Measurements from ENCODE around the gene LRMDA. TPM values are rescaled to one million over a fixed set of nuclear protein-coding genes. Genes with fewer than 3 reads are reported as not detected.

The LRMDA gene
- total and polyA plus RNA-seq, 10 of the 15 experiments (the other 5 are each of a cell fraction or from before 2014, with no cell fraction given): 0.07 to 0.54 (median 0.29) TPM; not detected in 4

GRCh38 chr10:76088008-76088407, 656.6 kb downstream of the LRMDA start:
- H3K4me1 ChIP-seq (ENCODE audit: control insufficient read depth, insufficient read depth, low read length): no peaks in the 10 kb centered on the region
- POLR2A ChIA-PET: interaction anchor here (1.3 kb wide), 1 partner anchor 36 kb away, joined by 3 read pairs; no protein-coding TSS in a partner anchor
- H3K27ac ChIP-seq (ENCODE audit: control insufficient read depth, insufficient read depth): no peak overlapping the region
- ATAC-seq (no peak), FAIRE-seq (no peak), DNase-seq (ENCODE audit: low read depth, low spot score) (no peak)
- CTCF ChIA-PET: interaction anchor here (0.6 to 2.7 kb wide), 8 partner anchors 14 to 849 kb away, joined by 3 to 18 read pairs (median 4); partner anchors contain the start of gene ZNF503
- no peaks in the 10 kb centered on the region; a peak in 1 of 4 replicates for H3K27me3 ChIP-seq (replicated peaks in 1 of 2; ENCODE audit: control insufficient read depth in 2 of 2, insufficient read depth in 2 of 2, low read length in 1 of 2)
- no peak overlapping the region for H2AFZ ChIP-seq (ENCODE audit: control insufficient read depth, low read depth, low read length)
- BruUV-seq (replicated peaks): no TSS peak
- 20% methylated on average over 4 of the region's 4 CpGs for WGBS (ENCODE audit: insufficient coverage, insufficient replicate concordance, low lambda C conversion rate, missing lambda C conversion rate)
- H3K9me3 ChIP-seq (replicated peaks; ENCODE audit: control insufficient read depth, insufficient read depth, low read length): no peaks in the 10 kb centered on the region
- no peaks in the 10 kb centered on the region for H4K20me1 ChIP-seq (ENCODE audit: control insufficient read depth, insufficient read depth)
- SMC1A ChIA-PET (ENCODE audit: uncharacterized antibody, unreplicated experiment): interaction anchor here (1.4 to 4.2 kb wide), 3 partner anchors 51 to 686 kb away, joined by 4 to 20 read pairs (median 6); no protein-coding TSS in a partner anchor
- intact Hi-C loops (cut with micrococcal nuclease; ENCODE audit: unreplicated experiment): no loop called here
- no peak overlapping the region for H3K4me2 ChIP-seq (ENCODE audit: control insufficient read depth, insufficient read depth)
- no peaks in the 10 kb centered on the region for H3K79me2 ChIP-seq (ENCODE audit: control insufficient read depth, insufficient read depth, low read length)
- H3K9ac ChIP-seq (ENCODE audit: control insufficient read depth, insufficient read depth, low read length): no peak overlapping the region
- H3K36me3 ChIP-seq (ENCODE audit: control insufficient read depth in 2 of 2, insufficient read depth in 2 of 2, low read length in 1 of 2): no peaks in the 10 kb centered on the region
- in situ Hi-C loops (cut with MboI): no loop called here
- RAD21 ChIA-PET (ENCODE audit: unreplicated experiment): interaction anchor here (1.0 to 2.8 kb wide), 5 partner anchors 51 to 791 kb away, joined by 3 to 15 read pairs (median 4); partner anchors contain the start of gene ZNF503
- no peak overlapping the region for H3K4me3 ChIP-seq
- no peak for TF ChIP-seq IKZF1 (conservative IDR thresholded peaks at IDR 0.05)
- TF ChIP-seq NR2F1 (conservative IDR thresholded peaks at IDR 0.05): no peak
- TF ChIP-seq E2F4 (IDR thresholded peaks at IDR 0.05; ENCODE audit: low read depth, low read length): no peak
- TF ChIP-seq CREM (IDR thresholded peaks at IDR 0.05; ENCODE audit: low read depth): no peak
- TF ChIP-seq NKRF (conservative IDR thresholded peaks at IDR 0.05): no peak
- TF ChIP-seq NFYA (IDR thresholded peaks at IDR 0.05; ENCODE audit: borderline replicate concordance, low read depth, low read length): no peak
- no peak for TF ChIP-seq ETV6 (conservative IDR thresholded peaks at IDR 0.05 in 1 of 2, IDR thresholded peaks at IDR 0.05 in 1 of 2; ENCODE audit: borderline replicate concordance in 1 of 2, low read depth in 1 of 2)
- TF ChIP-seq FOXK2 (IDR thresholded peaks at IDR 0.05): no peak
- no peak for TF ChIP-seq ZBTB33 (IDR thresholded peaks at IDR 0.05)
- TF ChIP-seq ESRRA (IDR thresholded peaks at IDR 0.05; ENCODE audit: low read length): no peak
- TF ChIP-seq NR2C2 (IDR thresholded peaks at IDR 0.05; ENCODE audit: borderline replicate concordance, control insufficient read depth, insufficient read length, low read depth): no peak
- no peak for TF ChIP-seq ZNF274 (IDR thresholded peaks at IDR 0.05; ENCODE audit: insufficient read depth, insufficient read length)
- no peak for TF ChIP-seq ZNF217 (IDR thresholded peaks at IDR 0.05)
- no peak for TF ChIP-seq TARDBP (IDR thresholded peaks at IDR 0.05; ENCODE audit: borderline replicate concordance)
- no peak for TF ChIP-seq ZNF687 (IDR thresholded peaks at IDR 0.05)
- no peak for TF ChIP-seq MXI1 (IDR thresholded peaks at IDR 0.05; ENCODE audit: low read depth, low read length)

All from GM12878 (cell line).